A673 (cell line): Measurements from ENCODE around the gene ATP7B. TPM values are rescaled to one million over a fixed set of nuclear protein-coding genes. Genes with fewer than 3 reads are reported as not detected.

ENCODE experiments used
- BruUV-seq: library from RNA; stranded (reverse); fragments of 400-500 nt; replicated peaks from 2 replicates; lab custom pipeline; 2021; lab: Mats Ljungman, UMichigan
- CTCF ChIA-PET: fragments of 300-600 bp; sonication (Branson Sonifier 250); formaldehyde crosslinking; loops from one replicate; lab custom pipeline; 2022; ENCODE audit warnings: antibody characterized with exemption; lab: Charles Lee
- POLR2A ChIA-PET: fragments of 300-600 bp; sonication (Branson Sonifier 250); formaldehyde crosslinking; loops from one replicate; lab custom pipeline; 2022; ENCODE audit warnings: antibody characterized with exemption; ENCODE audit not compliant: low non-redundant PET; lab: Charles Lee
- DNase-seq: peaks from one replicate; pipeline ENCODE4 v3.0.0-alpha.2; 2015; ENCODE audit warnings: low spot score
- H3K27ac ChIP-seq: fragments of 200-600 bp; sonication (generic); 2 replicates; pipeline ENCODE4 v1.5.1; 2016; ENCODE audit warnings: mixed run types, low read depth, mild to moderate bottlenecking, mixed read lengths, antibody characterized with exemption, low read length; ENCODE audit not compliant: poor library complexity, severe bottlenecking
- H3K27me3 ChIP-seq: fragments of 200-600 bp; sonication (generic); replicated peaks from 2 replicates; pipeline ENCODE4 v1.6.1; 2017; ENCODE audit warnings: mixed run types, low read depth, mild to moderate bottlenecking, mixed read lengths, antibody characterized with exemption, low read length; ENCODE audit not compliant: insufficient read depth, poor library complexity
- H3K36me3 ChIP-seq: fragments of 200-600 bp; sonication (generic); 2 replicates; pipeline ENCODE4 v1.6.1; 2016; ENCODE audit warnings: mixed run types, mild to moderate bottlenecking, mixed read lengths, antibody characterized with exemption, low read length; ENCODE audit not compliant: insufficient read depth, poor library complexity, severe bottlenecking
- H3K4me1 ChIP-seq: fragments of 200-600 bp; sonication (generic); 2 replicates; pipeline ENCODE4 v1.6.1; 2017; ENCODE audit warnings: mixed run types, mild to moderate bottlenecking, mixed read lengths, antibody characterized with exemption, low read length; ENCODE audit not compliant: insufficient read depth, poor library complexity, severe bottlenecking
- H3K4me3 ChIP-seq: fragments of 200-600 bp; sonication (generic); 2 replicates; pipeline ENCODE4 v1.5.1; 2016; ENCODE audit warnings: low read depth, mixed run types, mild to moderate bottlenecking, mixed read lengths, low read length; ENCODE audit not compliant: poor library complexity, severe bottlenecking
- H3K9me3 ChIP-seq: fragments of 200-600 bp; sonication (generic); 2 replicates; pipeline ENCODE4 v1.6.1; 2016; ENCODE audit warnings: mixed run types, low read depth, mild to moderate bottlenecking, mixed read lengths, antibody characterized with exemption, low read length; ENCODE audit not compliant: poor library complexity, severe bottlenecking
- EZH2 ChIP-seq: fragments of 200-600 bp; sonication (generic); IDR thresholded peaks from 2 replicates; pipeline ENCODE4 v1.6.1; 2017; ENCODE audit warnings: borderline replicate concordance, low read depth, mild to moderate bottlenecking, mixed read lengths, antibody characterized with exemption, low read length; ENCODE audit not compliant: poor library complexity, severe bottlenecking
- intact Hi-C: fragments of 100-400 bp; cut with micrococcal nuclease; formaldehyde crosslinking; loops from one replicate; pipeline ENCODE4 v1.10.0; 2022; ENCODE audit not compliant: unreplicated experiment
- total RNA-seq: library from RNA; stranded (reverse); gene quantifications from 2 replicates; pipeline ENCODE4 v1.2.3, GENCODE V29; 2021
- TF ChIP-seq, protein P1 (sequence below): fragments of 300-800, 200-600 bp; sonication (generic); conservative IDR thresholded peaks from 2 replicates; pipeline ENCODE4 v1.5.1; 2017; ENCODE audit warnings: low read depth, mild to moderate bottlenecking, antibody characterized with exemption, low read length, moderate library complexity, mixed read lengths

The ATP7B gene
- total RNA-seq, 1 experiment from 2014 or later = 2.9 TPM

DNA sequence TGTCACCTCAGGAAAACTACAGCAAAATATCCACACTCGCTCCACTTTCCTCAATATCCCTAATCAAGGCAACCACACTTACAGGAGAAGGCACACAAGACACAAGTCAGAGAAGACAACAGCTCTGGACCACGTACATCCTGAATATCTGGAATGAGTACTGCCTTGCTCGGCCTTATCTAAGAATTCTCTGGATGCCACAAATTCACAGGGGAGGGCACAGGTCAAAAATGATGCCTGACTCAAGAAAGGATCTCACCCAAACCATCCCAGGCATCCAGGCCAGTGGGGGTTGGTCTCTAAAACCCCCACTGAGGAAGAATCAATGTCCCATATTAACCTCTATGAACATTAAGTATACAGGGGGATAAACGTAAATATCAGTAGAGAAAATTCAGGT, 29.9 kb downstream of the ATP7B start:
- no TSS peak for BruUV-seq
- no peak for TF ChIP-seq EZH2
- TF ChIP-seq, protein P1, sequence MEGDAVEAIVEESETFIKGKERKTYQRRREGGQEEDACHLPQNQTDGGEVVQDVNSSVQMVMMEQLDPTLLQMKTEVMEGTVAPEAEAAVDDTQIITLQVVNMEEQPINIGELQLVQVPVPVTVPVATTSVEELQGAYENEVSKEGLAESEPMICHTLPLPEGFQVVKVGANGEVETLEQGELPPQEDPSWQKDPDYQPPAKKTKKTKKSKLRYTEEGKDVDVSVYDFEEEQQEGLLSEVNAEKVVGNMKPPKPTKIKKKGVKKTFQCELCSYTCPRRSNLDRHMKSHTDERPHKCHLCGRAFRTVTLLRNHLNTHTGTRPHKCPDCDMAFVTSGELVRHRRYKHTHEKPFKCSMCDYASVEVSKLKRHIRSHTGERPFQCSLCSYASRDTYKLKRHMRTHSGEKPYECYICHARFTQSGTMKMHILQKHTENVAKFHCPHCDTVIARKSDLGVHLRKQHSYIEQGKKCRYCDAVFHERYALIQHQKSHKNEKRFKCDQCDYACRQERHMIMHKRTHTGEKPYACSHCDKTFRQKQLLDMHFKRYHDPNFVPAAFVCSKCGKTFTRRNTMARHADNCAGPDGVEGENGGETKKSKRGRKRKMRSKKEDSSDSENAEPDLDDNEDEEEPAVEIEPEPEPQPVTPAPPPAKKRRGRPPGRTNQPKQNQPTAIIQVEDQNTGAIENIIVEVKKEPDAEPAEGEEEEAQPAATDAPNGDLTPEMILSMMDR = no peak
- POLR2A ChIA-PET = no interaction called here

DNA sequence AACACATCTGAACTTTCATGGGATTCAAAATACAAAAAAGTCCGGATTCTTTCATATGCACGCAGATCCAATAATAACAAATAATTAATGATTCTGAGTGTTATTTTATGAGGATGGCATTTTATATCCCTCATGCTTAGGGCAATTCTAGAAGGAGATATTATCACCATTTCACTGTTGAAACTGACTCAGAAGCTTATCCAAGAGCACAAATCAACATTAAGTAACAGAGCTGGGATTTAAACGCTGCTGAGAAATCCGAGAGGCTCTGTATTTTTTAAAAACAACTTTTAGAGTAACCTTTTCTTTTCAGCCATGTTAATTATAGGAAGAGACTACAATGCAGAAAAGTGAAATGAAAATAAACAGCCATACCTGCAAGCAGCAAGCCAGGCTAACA, 30.3 kb downstream of the ATP7B start:
- ChIA-PET POLR2A (no interaction called here), CTCF (no interaction called here)
- Histone ChIP-seq H3K36me3 (no peaks in the 10 kb centered on the region), H3K27ac (no peak overlapping the region), H3K4me1 (no peaks in the 10 kb centered on the region), H3K9me3 (no peaks in the 10 kb centered on the region), H3K27me3 (no peaks in the 10 kb centered on the region), H3K4me3 (no peak overlapping the region)
- TF ChIP-seq, protein P1 = no peak
- no peak for TF ChIP-seq EZH2
- no peak for DNase-seq
- intact Hi-C loops = no loop called here
- no TSS peak for BruUV-seq

More for the DNA sequence above, 29.9 kb downstream of the ATP7B start:
- no peak overlapping the region for H3K4me3 ChIP-seq
- no peaks in the 10 kb centered on the region for H3K36me3 ChIP-seq
- no peaks in the 10 kb centered on the region for H3K27me3 ChIP-seq
- H3K4me1 ChIP-seq = no peaks in the 10 kb centered on the region
- intact Hi-C loops = no loop called here
- DNase-seq = no peak
- H3K27ac ChIP-seq = no peak overlapping the region
- no peaks in the 10 kb centered on the region for H3K9me3 ChIP-seq
- CTCF ChIA-PET = no interaction called here

DNA sequence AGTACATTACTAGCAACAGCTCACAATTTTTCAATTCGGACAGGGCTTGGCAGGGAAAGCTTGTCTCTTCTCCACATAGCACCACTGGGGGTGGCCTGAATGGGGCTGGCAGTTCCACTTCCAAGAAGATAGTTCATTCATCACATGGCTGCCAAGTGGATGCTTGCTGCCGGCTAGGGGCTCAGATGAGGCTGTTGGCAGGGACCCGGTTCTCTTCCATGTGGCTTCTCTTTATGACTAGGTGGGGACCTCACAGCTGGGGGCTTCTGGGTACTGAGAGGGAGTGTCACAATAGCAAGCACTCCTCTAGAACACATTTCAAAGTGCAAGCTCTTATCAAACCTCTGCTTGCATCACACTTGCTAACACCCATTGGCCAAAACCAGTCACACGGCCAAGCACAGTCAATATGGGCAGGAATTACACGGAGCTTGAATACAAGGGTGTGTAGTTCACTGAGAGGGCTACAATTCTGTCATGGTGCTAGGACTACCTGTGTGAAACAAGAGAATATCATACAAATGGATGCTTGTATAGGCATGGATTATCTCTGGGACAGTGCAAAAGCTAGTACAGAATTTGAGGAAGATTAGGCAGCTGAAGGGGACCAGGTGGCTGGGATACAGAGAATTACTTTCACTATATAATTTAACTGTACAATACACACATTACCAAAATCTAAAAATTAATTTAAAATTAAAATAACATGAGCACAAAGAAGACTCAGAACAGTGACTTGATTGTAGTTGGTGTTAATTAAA, 32.3 kb downstream of the ATP7B start:
- ChIA-PET CTCF (interaction anchor here (0.5 kb wide), 1 partner anchor 42 kb away, joined by 5 read pairs; no protein-coding TSS in a partner anchor), POLR2A (no interaction called here)
- no peaks in the 10 kb centered on the region for H3K27me3 ChIP-seq
- H3K4me3 ChIP-seq = no peak overlapping the region
- TF ChIP-seq, protein P1 = no peak
- no peak for TF ChIP-seq EZH2
- no peaks in the 10 kb centered on the region for H3K9me3 ChIP-seq
- H3K36me3 ChIP-seq = no peaks in the 10 kb centered on the region
- no peak overlapping the region for H3K27ac ChIP-seq
- BruUV-seq = no TSS peak
- intact Hi-C loops = no loop called here
- H3K4me1 ChIP-seq = no peaks in the 10 kb centered on the region
- no peak for DNase-seq
